Activated T-cell treated with anti-CD3 and anti-CD28 coated beads, Interleukin-2, amount 50 U/mL, for 1 hour (primary cell): Measurements from ENCODE around the gene RAPGEF2.
"Not testable (repeated sequence)": the region's sequence is repeated elsewhere in the genome, so short reads cannot be mapped to it uniquely, and the experiment has no call there.

Source experiments
- DNase-seq: peaks from one replicate; pipeline ENCODE4 v3.0.0-alpha.2; 2020

Gene RAPGEF2

GRCh38 chr4:159102622-159103383 lies at the start of gene RAPGEF2:
Gene RAPGEF2 (plus strand): TSS chr4:159103079. CDS start chr4:159104163, 1,084 bp downstream.
- DNase-seq = peak; percentile 86

GRCh38 chr4:159055833-159056232 lies 47.0 kb upstream of the RAPGEF2 start:
- DNase-seq = no peak

GRCh38 chr4:159060161-159060560 lies 42.7 kb upstream of the RAPGEF2 start:
- no peak for DNase-seq

GRCh38 chr4:159062381-159062780 lies 40.5 kb upstream of the RAPGEF2 start:
- DNase-seq = no peak

- no peak for DNase-seq
Measured at GRCh38 chr4:159065513-159066240, 37.2 kb upstream of the RAPGEF2 start.

- not testable (repeated sequence) for DNase-seq
Measured at GRCh38 chr4:159068139-159068538, 34.7 kb upstream of the RAPGEF2 start.

GRCh38 chr4:159069922-159070321 lies 33.0 kb upstream of the RAPGEF2 start:
- DNase-seq = no peak

GRCh38 chr4:159070742-159071141 lies 32.1 kb upstream of the RAPGEF2 start:
- DNase-seq = no peak

- no peak for DNase-seq
Measured at GRCh38 chr4:159071178-159071968, 31.5 kb upstream of the RAPGEF2 start.

- DNase-seq = no peak
Measured at GRCh38 chr4:159071969-159072765, 30.7 kb upstream of the RAPGEF2 start.

GRCh38 chr4:159075531-159075932 lies 27.3 kb upstream of the RAPGEF2 start:
- no peak for DNase-seq

- not testable (repeated sequence) for DNase-seq
Measured at GRCh38 chr4:159077018-159077417, 25.9 kb upstream of the RAPGEF2 start.

- no peak for DNase-seq
Measured at GRCh38 chr4:159077702-159078495, 25.0 kb upstream of the RAPGEF2 start.

GRCh38 chr4:159079074-159079473 lies 23.8 kb upstream of the RAPGEF2 start:
- DNase-seq = no peak

- DNase-seq = no peak
Measured at GRCh38 chr4:159086606-159087005, 16.3 kb upstream of the RAPGEF2 start.

- DNase-seq = no peak
Measured at GRCh38 chr4:159090255-159090654, 12.6 kb upstream of the RAPGEF2 start.

- DNase-seq = not testable (repeated sequence)
Measured at GRCh38 chr4:159094156-159094555, 8.7 kb upstream of the RAPGEF2 start.

- no peak for DNase-seq
Measured at GRCh38 chr4:159096434-159096833, 6.4 kb upstream of the RAPGEF2 start.

- DNase-seq = no peak
Measured at GRCh38 chr4:159097144-159097543, 5.7 kb upstream of the RAPGEF2 start.

GRCh38 chr4:159097785-159098184 lies 5.1 kb upstream of the RAPGEF2 start:
- DNase-seq = no peak

GRCh38 chr4:159098482-159099127 lies 4.3 kb upstream of the RAPGEF2 start:
- DNase-seq = no peak
